ENCODE data around the gene HS6ST1.

HS6ST1 gene

DNA sequence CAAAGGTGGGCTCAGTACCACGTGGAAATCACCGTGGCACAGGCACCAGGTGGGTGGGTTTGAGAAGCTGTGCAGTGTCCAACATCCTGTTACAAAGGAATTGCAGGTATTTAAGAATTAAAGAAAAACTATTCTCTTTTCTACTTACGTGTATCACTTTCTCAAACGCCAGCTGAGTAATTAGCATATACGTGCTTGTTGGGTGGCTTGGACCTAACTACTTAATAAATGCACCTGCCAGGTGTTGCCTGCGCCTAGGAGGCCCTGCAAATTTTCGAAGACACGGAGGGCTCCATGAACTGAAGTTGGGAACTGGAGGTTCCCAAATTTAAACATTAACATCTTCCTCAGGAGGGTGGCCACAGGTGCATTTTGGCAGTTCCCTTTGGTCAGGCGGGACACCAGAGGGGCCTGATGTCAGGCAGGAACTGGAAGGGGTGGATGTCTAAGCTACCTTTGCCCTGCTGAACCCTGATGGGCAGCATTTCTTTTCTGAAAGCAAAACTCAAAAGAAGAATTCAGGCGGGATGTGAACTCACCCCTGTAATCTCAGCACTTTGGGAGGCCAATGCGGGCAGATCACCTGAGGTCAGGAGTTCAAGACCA, 84.8 kb downstream of the HS6ST1 start:
- DNase-seq, result no peak

- peak; percentile 85 for DNase-seq
Observed at GRCh38 chr2:128232965-128233789, 85.5 kb downstream of the HS6ST1 start.

- DNase-seq, result no peak
Observed at GRCh38 chr2:128228894-128229293, 89.8 kb downstream of the HS6ST1 start.

DNA sequence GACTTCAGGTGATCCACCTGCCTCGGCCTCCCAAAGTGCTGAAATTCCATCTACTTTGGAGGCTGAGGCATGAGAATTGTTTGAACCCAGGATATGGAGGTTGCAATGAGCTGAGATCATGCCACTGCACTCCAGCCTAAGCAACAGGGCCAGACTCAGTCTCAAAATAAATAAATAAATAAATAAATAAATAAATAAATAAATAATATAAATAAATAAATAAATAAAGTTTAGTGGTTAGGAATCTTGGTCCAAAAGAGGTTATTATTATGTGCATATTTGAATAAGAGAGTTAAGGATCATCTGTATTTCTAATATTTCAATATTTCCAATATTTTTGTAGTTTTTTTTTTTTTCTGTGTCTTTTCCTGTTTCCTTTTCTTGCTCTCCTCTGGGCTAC, 90.8 kb downstream of the HS6ST1 start:
- DNase-seq, result no peak

DNA sequence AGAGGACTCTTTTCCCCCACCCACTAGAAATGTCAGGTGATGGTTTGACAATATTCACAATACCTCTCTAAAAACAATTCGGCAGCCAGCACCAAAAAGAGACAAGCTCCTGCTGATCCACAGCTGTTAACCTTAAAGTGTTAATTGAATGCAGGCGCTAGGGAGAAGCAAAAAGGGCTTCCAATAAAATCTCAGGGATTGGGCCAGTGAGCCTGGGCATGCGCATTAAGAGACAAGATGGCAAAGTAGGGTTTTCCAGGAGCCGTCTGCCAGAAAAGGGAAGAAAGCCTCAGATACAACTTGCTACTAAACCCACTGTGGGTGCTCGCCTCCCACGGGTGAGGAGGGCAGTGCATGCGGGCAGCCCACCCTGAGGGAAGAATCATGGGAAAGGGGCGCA, 98.8 kb downstream of the HS6ST1 start:
- DNase-seq, result no peak

DNA sequence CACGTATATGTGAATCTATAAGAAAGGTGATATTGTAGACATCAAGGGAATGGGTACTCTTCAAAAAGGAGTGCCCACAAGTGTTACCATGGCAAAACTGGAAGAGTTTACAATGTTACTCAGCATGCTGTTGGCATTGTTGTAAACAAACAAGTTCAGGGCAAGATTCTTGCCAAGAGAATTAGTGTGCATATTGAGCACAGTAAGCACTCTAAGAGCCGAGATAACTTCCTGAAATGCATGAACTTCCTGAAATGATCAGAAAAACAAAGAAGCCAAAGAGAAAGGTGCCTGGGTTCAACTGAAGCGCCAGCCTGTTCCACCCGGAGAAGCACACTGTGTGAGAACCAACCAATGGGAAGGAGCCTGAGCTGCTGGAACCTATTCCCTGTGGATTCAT, 101.0 kb downstream of the HS6ST1 start:
- DNase-seq, result no peak

DNA sequence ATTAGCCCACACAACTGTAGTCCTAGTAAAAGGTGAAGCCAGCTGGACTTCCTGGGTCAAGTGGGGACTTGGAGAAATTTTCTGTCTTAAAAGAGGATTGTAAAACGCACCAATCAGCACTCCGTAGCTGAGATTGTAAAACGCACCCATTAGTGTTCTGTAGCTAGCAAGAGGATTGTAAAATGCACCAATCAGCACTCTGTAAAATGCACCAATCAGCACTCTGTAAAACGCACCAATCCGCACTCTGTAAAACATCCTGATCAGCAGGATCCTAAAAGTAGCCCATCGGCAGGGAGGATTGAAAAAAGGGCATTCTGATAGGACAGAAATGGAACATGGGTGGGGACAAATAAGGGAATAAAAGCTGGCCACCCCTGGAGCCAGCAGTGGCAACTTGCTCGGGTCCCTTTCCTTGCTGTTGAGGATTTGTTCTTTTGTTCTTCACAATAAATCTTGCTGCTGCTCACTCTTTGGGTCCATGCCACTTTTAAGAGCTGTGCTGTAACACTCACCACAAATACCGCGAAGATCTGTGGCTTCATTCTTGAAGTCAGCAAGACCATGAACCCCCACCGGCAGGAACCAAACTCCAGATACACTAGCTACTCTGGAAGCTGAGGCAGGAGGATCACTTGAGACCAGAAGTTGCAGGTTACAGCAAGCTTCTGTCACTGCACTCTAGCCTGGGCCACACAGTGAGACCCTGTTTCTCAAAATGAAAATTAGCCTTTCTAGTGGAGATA, 102.6 kb downstream of the HS6ST1 start:
- no peak for DNase-seq
